ENCODE results near the gene SNRPB. TPM values are rescaled to one million over a fixed set of nuclear protein-coding genes. Genes with fewer than 3 reads are reported as not detected.
"Not testable (repeated sequence)": the region's sequence is repeated elsewhere in the genome, so short reads cannot be mapped to it uniquely, and the experiment has no call there.

Gene SNRPB
- total and polyA plus RNA-seq, 8 donors, result 18.4 to 87.2 (median 48.1) TPM

GRCh38 chr20:2507875-2508630 is 37.5 kb upstream of the SNRPB start:
- FAIRE-seq (no peak), DNase-seq (peak in 1 of 6 donors; percentile 64), ATAC-seq (peak; percentile 19 to 43 (median 32))
- peaks cover 0 to 12% (median 4%) of the 10 kb centered on the region in 3 donors for H3K4me1 ChIP-seq
- H3K36me3 ChIP-seq, result no peaks in the 10 kb centered on the region
- intact Hi-C loops (cut with DNase I), result no loop called here
- no peaks in the 10 kb centered on the region for H3K9me3 ChIP-seq
- TF ChIP-seq CTCF (IDR thresholded peaks at IDR 0.05), result no peak
- no peaks in the 10 kb centered on the region for H3K27me3 ChIP-seq
- peak overlapping the region in 2 of 4 donors; percentile 73 to 82 for H3K27ac ChIP-seq
- 11 to 12% methylated on average over 22 of the region's 22 CpGs for WGBS, 2 donors
- peak overlapping the region; percentile 67 to 90 (median 69) for H3K4me3 ChIP-seq

- ATAC-seq (no peak), FAIRE-seq (no peak), DNase-seq (no peak)
- Histone ChIP-seq H3K27ac (no peak overlapping the region), H3K36me3 (no peaks in the 10 kb centered on the region), H3K9me3 (no peaks in the 10 kb centered on the region), H3K4me1 (peaks cover 0 to 12% (median 4%) of the 10 kb centered on the region in 3 donors), H3K27me3 (no peaks in the 10 kb centered on the region), H3K4me3 (peak overlapping the region in 1 of 4 donors; percentile 90)
- TF ChIP-seq CTCF (IDR thresholded peaks at IDR 0.05), result no peak
- 86 to 93% methylated on average over 5 of the region's 5 CpGs for WGBS, 2 donors
- intact Hi-C loops (cut with DNase I), result no loop called here
Measured at GRCh38 chr20:2507464-2507863, 36.9 kb upstream of the SNRPB start.

GRCh38 chr20:2506426-2506825 is 35.8 kb upstream of the SNRPB start:
- H3K27ac ChIP-seq; H3K4me3 ChIP-seq; H3K36me3 ChIP-seq; ATAC-seq; DNase-seq; H3K9me3 ChIP-seq; FAIRE-seq; H3K27me3 ChIP-seq; intact Hi-C loops (cut with DNase I): not testable (repeated sequence)
- 93 to 96% methylated on average over 3 of the region's 5 CpGs for WGBS, 2 donors
- H3K4me1 ChIP-seq, result peaks cover 0 to 12% (median 4%) of the 10 kb centered on the region in 3 donors

- 84 to 88% methylated on average over 2 of the region's 2 CpGs for whole genome bisulfite sequencing, 2 donors
- H3K27ac ChIP-seq; H3K9me3 ChIP-seq; H3K27me3 ChIP-seq; H3K4me3 ChIP-seq; intact Hi-C loops (cut with DNase I); FAIRE-seq; DNase-seq; H3K36me3 ChIP-seq; ATAC-seq: not testable (repeated sequence)
- H3K4me1 ChIP-seq, result peaks cover 0 to 12% (median 4%) of the 10 kb centered on the region in 3 donors
Measured at GRCh38 chr20:2504803-2505202, 34.2 kb upstream of the SNRPB start.

GRCh38 chr20:2502808-2503384 is 32.3 kb upstream of the SNRPB start:
- H3K27ac ChIP-seq; H3K9me3 ChIP-seq; H3K4me3 ChIP-seq; DNase-seq; H3K36me3 ChIP-seq; FAIRE-seq; intact Hi-C loops (cut with DNase I); ATAC-seq; H3K4me1 ChIP-seq; H3K27me3 ChIP-seq: not testable (repeated sequence)
- 94 to 100% methylated on average over 2 of the region's 2 CpGs for WGBS, 2 donors

- Histone ChIP-seq H3K4me3 (no peak overlapping the region), H3K4me1 (no peaks in the 10 kb centered on the region), H3K36me3 (peaks cover 0 to 22% (median 4%) of the 10 kb centered on the region in 3 donors), H3K9me3 (no peaks in the 10 kb centered on the region), H3K27me3 (no peaks in the 10 kb centered on the region), H3K27ac (no peak overlapping the region)
- ATAC-seq, result no peak
- no peak for TF ChIP-seq CTCF (IDR thresholded peaks at IDR 0.05)
- FAIRE-seq, result no peak
- intact Hi-C loops (cut with DNase I), result no loop called here
- DNase-seq, result no peak
- WGBS, 2 donors, result 74 to 81% methylated on average over 4 of the region's 4 CpGs
Measured at GRCh38 chr20:2485661-2486060, 15.1 kb upstream of the SNRPB start.

All from pancreas (tissue), 10 donors.